IPS-20b (cell line): ENCODE results near the gene ZNF512B.
"Not testable (repeated sequence)": the region's sequence is repeated elsewhere in the genome, so short reads cannot be mapped to it uniquely, and the experiment has no call there.

Source experiments
- H3K27ac ChIP-seq: one replicate; pipeline ENCODE4 v1.5.1; 2013; ENCODE audit warnings: low read length
- H3K27me3 ChIP-seq: 2 replicates; pipeline ENCODE4 v1.6.1; 2013; ENCODE audit warnings: mild to moderate bottlenecking, low read length, inconsistent platforms; ENCODE audit not compliant: insufficient read depth
- H3K36me3 ChIP-seq: 2 replicates; pipeline ENCODE4 v1.6.1; 2013; ENCODE audit warnings: low read depth, mild to moderate bottlenecking, inconsistent platforms, low read length, moderate library complexity; ENCODE audit not compliant: insufficient read depth
- H3K4me1 ChIP-seq: 2 replicates; pipeline ENCODE4 v1.6.1; 2013; ENCODE audit warnings: mild to moderate bottlenecking, control low read depth, inconsistent platforms, low read length, moderate library complexity; ENCODE audit not compliant: insufficient read depth
- H3K4me3 ChIP-seq: 2 replicates; pipeline ENCODE4 v1.5.1; 2013; ENCODE audit warnings: mild to moderate bottlenecking, low read length, inconsistent platforms
- H3K9ac ChIP-seq: 2 replicates; pipeline ENCODE4 v1.6.1; 2013; ENCODE audit warnings: low read depth, mild to moderate bottlenecking, inconsistent platforms, low read length, moderate library complexity
- H3K9me3 ChIP-seq: 2 replicates; pipeline ENCODE4 v1.6.1; 2013; ENCODE audit warnings: mild to moderate bottlenecking, low read depth, low read length, inconsistent platforms; ENCODE audit not compliant: insufficient read depth

The ZNF512B gene

GRCh38 chr20:63931735-63932134 is 38.0 kb downstream of the ZNF512B start:
- Histone ChIP-seq H3K4me1 (no peaks in the 10 kb centered on the region), H3K9ac (no peak overlapping the region), H3K4me3 (no peak overlapping the region), H3K27ac (no peak overlapping the region), H3K36me3 (peaks cover 52% of the 10 kb centered on the region), H3K27me3 (no peaks in the 10 kb centered on the region), H3K9me3 (no peaks in the 10 kb centered on the region)

GRCh38 chr20:63930971-63931553 is 38.7 kb downstream of the ZNF512B start:
- Histone ChIP-seq H3K27me3 (no peaks in the 10 kb centered on the region), H3K9me3 (no peaks in the 10 kb centered on the region), H3K4me3 (no peak overlapping the region), H3K9ac (no peak overlapping the region), H3K27ac (no peak overlapping the region), H3K36me3 (peaks cover 56% of the 10 kb centered on the region), H3K4me1 (no peaks in the 10 kb centered on the region)

- H3K36me3 ChIP-seq = peaks cover 45% of the 10 kb centered on the region
- H3K9ac ChIP-seq, H3K27me3 ChIP-seq, H3K4me3 ChIP-seq, H3K9me3 ChIP-seq, H3K4me1 ChIP-seq, H3K27ac ChIP-seq: not testable (repeated sequence)
These were observed 40.3 kb downstream of the ZNF512B start for GRCh38 chr20:63929473-63929883.

GRCh38 chr20:63929071-63929470 is 40.7 kb downstream of the ZNF512B start:
- H3K9ac ChIP-seq = no peak overlapping the region
- no peaks in the 10 kb centered on the region for H3K4me1 ChIP-seq
- no peak overlapping the region for H3K4me3 ChIP-seq
- peaks cover 44% of the 10 kb centered on the region for H3K36me3 ChIP-seq
- no peaks in the 10 kb centered on the region for H3K27me3 ChIP-seq
- no peaks in the 10 kb centered on the region for H3K9me3 ChIP-seq
- H3K27ac ChIP-seq = no peak overlapping the region

- Histone ChIP-seq H3K36me3 (peaks cover 31% of the 10 kb centered on the region), H3K27me3 (no peaks in the 10 kb centered on the region), H3K27ac (no peak overlapping the region), H3K4me3 (no peak overlapping the region), H3K4me1 (no peaks in the 10 kb centered on the region), H3K9me3 (no peaks in the 10 kb centered on the region), H3K9ac (no peak overlapping the region)
These were observed 43.4 kb downstream of the ZNF512B start for GRCh38 chr20:63926298-63926697.

GRCh38 chr20:63924241-63924640 is 45.5 kb downstream of the ZNF512B start:
- H3K4me1 ChIP-seq = no peaks in the 10 kb centered on the region
- H3K9me3 ChIP-seq = no peaks in the 10 kb centered on the region
- no peak overlapping the region for H3K27ac ChIP-seq
- H3K9ac ChIP-seq = no peak overlapping the region
- no peak overlapping the region for H3K4me3 ChIP-seq
- H3K36me3 ChIP-seq = peaks cover 20% of the 10 kb centered on the region
- no peaks in the 10 kb centered on the region for H3K27me3 ChIP-seq

GRCh38 chr20:63923651-63924050 is 46.1 kb downstream of the ZNF512B start:
- H3K4me1 ChIP-seq = no peaks in the 10 kb centered on the region
- H3K27me3 ChIP-seq = no peaks in the 10 kb centered on the region
- H3K9me3 ChIP-seq = no peaks in the 10 kb centered on the region
- no peak overlapping the region for H3K9ac ChIP-seq
- H3K27ac ChIP-seq = no peak overlapping the region
- H3K4me3 ChIP-seq = no peak overlapping the region
- peaks cover 15% of the 10 kb centered on the region for H3K36me3 ChIP-seq

- Histone ChIP-seq H3K9ac (no peak overlapping the region), H3K27ac (no peak overlapping the region), H3K4me1 (no peaks in the 10 kb centered on the region), H3K27me3 (no peaks in the 10 kb centered on the region), H3K36me3 (peaks cover 5% of the 10 kb centered on the region), H3K9me3 (no peaks in the 10 kb centered on the region), H3K4me3 (no peak overlapping the region)
These were observed 49.5 kb downstream of the ZNF512B start for GRCh38 chr20:63920226-63920625.

GRCh38 chr20:63919130-63919529 is 50.6 kb downstream of the ZNF512B start:
- no peak overlapping the region for H3K9ac ChIP-seq
- peaks cover 5% of the 10 kb centered on the region for H3K36me3 ChIP-seq
- no peaks in the 10 kb centered on the region for H3K27me3 ChIP-seq
- H3K4me3 ChIP-seq = no peak overlapping the region
- no peaks in the 10 kb centered on the region for H3K4me1 ChIP-seq
- no peaks in the 10 kb centered on the region for H3K9me3 ChIP-seq
- no peak overlapping the region for H3K27ac ChIP-seq

GRCh38 chr20:63917811-63918210 is 51.9 kb downstream of the ZNF512B start:
- Histone ChIP-seq H3K4me1 (no peaks in the 10 kb centered on the region), H3K9me3 (no peaks in the 10 kb centered on the region), H3K27ac (no peak overlapping the region), H3K27me3 (no peaks in the 10 kb centered on the region), H3K36me3 (peaks cover 5% of the 10 kb centered on the region), H3K4me3 (no peak overlapping the region), H3K9ac (no peak overlapping the region)

GRCh38 chr20:63916371-63916939 is 53.3 kb downstream of the ZNF512B start:
- not testable (repeated sequence) for H3K27me3 ChIP-seq, H3K9ac ChIP-seq, H3K36me3 ChIP-seq

GRCh38 chr20:63915471-63915870 is 54.3 kb downstream of the ZNF512B start:
- H3K27ac ChIP-seq = no peak overlapping the region
- no peak overlapping the region for H3K9ac ChIP-seq
- H3K36me3 ChIP-seq = peaks cover 5% of the 10 kb centered on the region
- no peaks in the 10 kb centered on the region for H3K9me3 ChIP-seq
- no peak overlapping the region for H3K4me3 ChIP-seq
- no peaks in the 10 kb centered on the region for H3K27me3 ChIP-seq
- H3K4me1 ChIP-seq = no peaks in the 10 kb centered on the region

More at GRCh38 chr20:63916371-63916939, 53.3 kb downstream of the ZNF512B start:
- not testable (repeated sequence) for H3K4me1 ChIP-seq, H3K4me3 ChIP-seq, H3K9me3 ChIP-seq, H3K27ac ChIP-seq
